ENCODE results near the gene ARAP2. TPM values are rescaled to one million over a fixed set of nuclear protein-coding genes. Genes with fewer than 3 reads are reported as not detected.
A peak's percentile ranks its signal among the peaks of the same experiment; 100 is the strongest.

The ARAP2 gene
- total RNA-seq, 4 donors from 2014 or later, result 109 to 247 (median 225) TPM

DNA sequence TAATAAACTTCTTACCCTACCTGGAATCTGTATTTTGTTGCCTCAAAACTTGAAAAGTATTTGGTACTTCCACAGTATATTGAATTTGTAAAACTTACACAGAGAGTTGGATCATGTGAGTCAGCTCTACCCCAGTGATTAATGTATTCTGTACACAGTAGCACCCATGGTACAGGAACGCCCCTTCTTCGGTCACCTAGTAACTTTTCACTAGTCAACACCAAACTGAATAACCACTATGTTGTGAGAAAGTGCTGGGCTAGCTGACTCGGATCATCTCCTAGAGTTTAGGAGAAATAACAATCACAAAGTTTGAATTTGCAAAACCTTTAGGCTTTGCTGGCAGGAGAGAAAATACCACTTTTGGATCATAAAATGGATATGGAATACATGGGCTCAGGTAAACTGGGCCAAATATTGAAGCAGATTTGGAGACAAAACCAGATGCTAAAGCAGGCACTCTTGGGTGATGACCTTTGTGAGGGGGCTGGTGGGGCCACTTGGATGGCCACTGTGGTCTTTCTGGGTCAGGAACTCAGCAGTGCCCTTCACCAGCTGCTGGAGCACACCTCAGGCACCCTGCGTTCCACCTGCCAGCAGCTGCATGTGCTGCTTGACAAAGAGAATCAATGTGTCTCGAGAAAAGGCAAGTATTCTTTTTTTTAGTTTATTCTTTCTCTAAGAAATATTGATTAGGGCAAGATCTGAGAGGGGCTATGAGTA is 37.2 kb upstream of the ARAP2 start, which contains the start of gene DTHD1:
Gene DTHD1 (plus strand): TSS at position 233 of the 723 bp plus-strand sequence. CDS start 143 bp downstream, at position 376.
- no peak within 1 kb of the TSS for H3K4me3 ChIP-seq (replicated peaks in 1 of 3)
- no peaks in the 10 kb centered on the region for H3K9me3 ChIP-seq
- H3K4me1 ChIP-seq, result peaks cover 23 to 25% of the 10 kb centered on the region in 2 donors
- DNase-seq, result peak; percentile 25 to 27
- H3K27me3 ChIP-seq, result no peaks in the 10 kb centered on the region
- TF ChIP-seq, protein P1, sequence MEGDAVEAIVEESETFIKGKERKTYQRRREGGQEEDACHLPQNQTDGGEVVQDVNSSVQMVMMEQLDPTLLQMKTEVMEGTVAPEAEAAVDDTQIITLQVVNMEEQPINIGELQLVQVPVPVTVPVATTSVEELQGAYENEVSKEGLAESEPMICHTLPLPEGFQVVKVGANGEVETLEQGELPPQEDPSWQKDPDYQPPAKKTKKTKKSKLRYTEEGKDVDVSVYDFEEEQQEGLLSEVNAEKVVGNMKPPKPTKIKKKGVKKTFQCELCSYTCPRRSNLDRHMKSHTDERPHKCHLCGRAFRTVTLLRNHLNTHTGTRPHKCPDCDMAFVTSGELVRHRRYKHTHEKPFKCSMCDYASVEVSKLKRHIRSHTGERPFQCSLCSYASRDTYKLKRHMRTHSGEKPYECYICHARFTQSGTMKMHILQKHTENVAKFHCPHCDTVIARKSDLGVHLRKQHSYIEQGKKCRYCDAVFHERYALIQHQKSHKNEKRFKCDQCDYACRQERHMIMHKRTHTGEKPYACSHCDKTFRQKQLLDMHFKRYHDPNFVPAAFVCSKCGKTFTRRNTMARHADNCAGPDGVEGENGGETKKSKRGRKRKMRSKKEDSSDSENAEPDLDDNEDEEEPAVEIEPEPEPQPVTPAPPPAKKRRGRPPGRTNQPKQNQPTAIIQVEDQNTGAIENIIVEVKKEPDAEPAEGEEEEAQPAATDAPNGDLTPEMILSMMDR (IDR thresholded peaks at IDR 0.05), result no peak
- TF ChIP-seq POLR2A (IDR thresholded peaks at IDR 0.05), result no peak
- peak within 1 kb of the TSS; percentile 49 to 71 (median 60) for H3K27ac ChIP-seq
- intact Hi-C loops (cut with DNase I), result no loop called here
- no peaks in the 10 kb centered on the region for H3K36me3 ChIP-seq
- WGBS, 2 donors, result 88 to 91% methylated on average over 5 of the region's 5 CpGs

DNA sequence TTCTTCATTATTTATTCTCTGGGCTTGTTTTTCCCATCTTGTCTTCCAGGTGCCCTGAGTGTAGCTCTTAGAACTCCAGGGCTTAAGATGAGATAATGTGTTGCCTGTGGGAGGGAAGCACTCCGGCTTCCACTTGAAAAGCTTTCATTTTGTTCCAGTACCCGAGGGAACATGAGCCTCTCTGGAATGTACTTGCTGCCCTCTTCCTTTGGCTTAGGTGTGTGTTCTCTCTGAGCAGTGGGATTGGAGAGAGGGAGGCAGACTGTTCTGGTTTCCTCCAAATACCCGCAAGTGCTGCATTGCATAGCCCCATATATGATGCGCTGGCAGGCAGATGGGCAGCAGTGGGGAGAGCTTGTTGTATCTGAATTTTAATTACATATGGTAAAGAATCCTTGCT is 36.2 kb upstream of the ARAP2 start:
- Histone ChIP-seq H3K9me3 (no peaks in the 10 kb centered on the region), H3K36me3 (no peaks in the 10 kb centered on the region), H3K27ac (peak overlapping the region; percentile 49 to 71 (median 60)), H3K4me3 (replicated peaks in 1 of 3) (no peak overlapping the region), H3K27me3 (no peaks in the 10 kb centered on the region), H3K4me1 (peaks cover 25 to 34% of the 10 kb centered on the region in 2 donors)
- peak; percentile 70 to 72 for DNase-seq
- WGBS, 2 donors, result 37 to 43% methylated on average over 4 of the region's 4 CpGs
- peak in 1 of 2 donors; percentile 65 for TF ChIP-seq POLR2A (IDR thresholded peaks at IDR 0.05)
- TF ChIP-seq, protein P1 (IDR thresholded peaks at IDR 0.05), result peak in 4 of 6 experiments; percentile 20 to 46 (median 34)
- intact Hi-C loops (cut with DNase I), result no loop called here

DNA sequence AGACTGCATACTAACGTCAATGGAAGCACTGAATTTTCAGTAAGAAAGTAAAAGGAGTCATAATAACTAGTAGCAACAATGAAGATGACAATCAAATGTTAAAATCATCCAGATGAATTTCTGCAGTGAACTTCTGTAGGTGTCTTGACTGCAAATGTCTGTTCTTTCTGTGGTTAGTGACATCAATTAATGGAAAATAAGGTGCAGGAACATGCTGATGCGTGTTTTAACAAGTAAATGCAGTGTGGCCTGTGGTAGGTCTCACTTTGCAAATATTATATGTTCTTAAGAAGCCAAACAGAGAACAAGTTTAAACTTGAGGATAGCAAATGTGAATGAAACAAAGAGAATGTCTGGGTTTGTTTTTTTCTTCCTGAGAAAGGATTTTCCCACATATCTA is 34.5 kb upstream of the ARAP2 start:
- no peak for TF ChIP-seq POLR2A (IDR thresholded peaks at IDR 0.05)
- TF ChIP-seq, protein P1 (IDR thresholded peaks at IDR 0.05), result no peak
- H3K27ac ChIP-seq, result no peak overlapping the region
- intact Hi-C loops (cut with DNase I), result no loop called here
- H3K27me3 ChIP-seq, result no peaks in the 10 kb centered on the region
- H3K9me3 ChIP-seq, result no peaks in the 10 kb centered on the region
- DNase-seq, result no peak
- no peak overlapping the region for H3K4me3 ChIP-seq (replicated peaks in 1 of 3)
- 87 to 93% methylated on average over 2 of the region's 2 CpGs for WGBS, 2 donors
- no peaks in the 10 kb centered on the region for H3K36me3 ChIP-seq
- peaks cover 37 to 48% of the 10 kb centered on the region in 2 donors for H3K4me1 ChIP-seq

DNA sequence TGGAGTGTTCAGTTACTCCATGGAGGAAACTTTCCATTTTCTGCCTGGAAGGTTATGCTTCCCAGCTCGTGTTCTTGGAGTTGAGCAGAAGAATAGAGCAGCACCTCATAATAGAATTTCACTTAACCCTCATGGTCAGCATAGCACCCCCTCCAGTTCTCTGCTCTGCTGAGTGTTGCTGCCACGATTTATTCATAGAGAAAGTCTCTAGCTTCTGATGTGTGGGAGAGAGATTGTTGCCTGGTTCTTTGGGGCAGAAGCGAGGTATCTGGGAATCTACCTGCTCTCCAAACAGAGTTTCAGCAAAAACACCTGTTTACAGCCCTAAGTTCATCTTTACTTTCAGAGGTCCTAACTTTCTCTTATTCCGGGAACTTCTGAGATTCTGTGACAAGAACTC is 33.2 kb upstream of the ARAP2 start:
- no peaks in the 10 kb centered on the region for H3K9me3 ChIP-seq
- H3K36me3 ChIP-seq, result no peaks in the 10 kb centered on the region

More for the DNA sequence above, 33.2 kb upstream of the ARAP2 start:
- peaks cover 42 to 54% of the 10 kb centered on the region in 2 donors for H3K4me1 ChIP-seq
- peak overlapping the region; percentile 10 to 71 (median 38) for H3K27ac ChIP-seq
- WGBS, 2 donors, result 88 to 90% methylated on average over 4 of the region's 4 CpGs
- intact Hi-C loops (cut with DNase I), result no loop called here
- DNase-seq, result no peak
- TF ChIP-seq, protein P1 (IDR thresholded peaks at IDR 0.05), result no peak
- no peak for TF ChIP-seq POLR2A (IDR thresholded peaks at IDR 0.05)
- H3K27me3 ChIP-seq, result no peaks in the 10 kb centered on the region
- H3K4me3 ChIP-seq (replicated peaks in 1 of 3), result no peak overlapping the region
